T-cell (primary cell): Measurements from ENCODE around the gene PSPH. TPM values are rescaled to one million over a fixed set of nuclear protein-coding genes. Genes with fewer than 3 reads are reported as not detected.
A peak's percentile ranks its signal among the peaks of the same experiment; 100 is the strongest.
"Not testable (repeated sequence)": the region's sequence is repeated elsewhere in the genome, so short reads cannot be mapped to it uniquely, and the experiment has no call there.

Experiments used
- ATAC-seq, 4 experiments: fragments of 200-7000 bp in 3 of 4; fragments of 150-1000 bp in 1 of 4; cut with Tn5 transposase; replicated peaks in 1 of 4; 1 replicate in 3 of 4; 2 replicates in 1 of 4; pipeline ENCODE4 v1.10.0; 2021; ENCODE audit warnings: moderate library complexity in 3 of 4, mild to moderate bottlenecking in 2 of 4, moderate number of reproducible peaks in 1 of 4
- CTCF ChIA-PET, 2 donors: fragments of 300-600 bp; sonication (Branson Sonifier 250); formaldehyde crosslinking; loops; one replicate each; lab custom pipeline; 2022; ENCODE audit warnings: antibody characterized with exemption in 2 of 2; lab: Charles Lee
- POLR2A ChIA-PET, 2 donors: fragments of 300-600 bp; sonication (Branson Sonifier 250); formaldehyde crosslinking; loops; one replicate each; lab custom pipeline; 2022; ENCODE audit warnings: antibody characterized with exemption in 2 of 2; lab: Charles Lee
- DNase-seq, 35 experiments: peaks; one replicate each; pipeline versions ENCODE4 v3.0.0 to v3.0.0-alpha.2; 2013 to 2023
- H3K27ac ChIP-seq: one replicate; pipeline ENCODE4 v1.5.1; 2013; ENCODE audit warnings: low read length
- H3K27me3 ChIP-seq, 2 experiments: replicated peaks in 1 of 2; 1 replicate in 1 of 2; 2 replicates in 1 of 2; pipeline versions ENCODE4 v1.6.1 to v1.7.0; 2013; ENCODE audit warnings: low read length in 1 of 2, mixed read lengths in 1 of 2; ENCODE audit not compliant: control insufficient read depth in 2 of 2, insufficient read depth in 2 of 2; ENCODE audit errors: extremely low read depth in 1 of 2
- H3K36me3 ChIP-seq, 2 donors: 1 replicate in 1 of 2; 2 replicates in 1 of 2; pipeline versions ENCODE4 v1.6.1 to v1.7.0; 2013; ENCODE audit warnings: low read length in 1 of 2; ENCODE audit not compliant: control insufficient read depth in 2 of 2, insufficient read depth in 1 of 2; ENCODE audit errors: extremely low read depth in 1 of 2
- H3K4me1 ChIP-seq, 2 experiments: 1 replicate in 1 of 2; 2 replicates in 1 of 2; pipeline versions ENCODE4 v1.6.1 to v1.7.0; 2013; ENCODE audit warnings: low read length in 2 of 2, mixed read lengths in 1 of 2; ENCODE audit not compliant: insufficient read depth in 2 of 2, control insufficient read depth in 1 of 2; ENCODE audit errors: extremely low read depth in 1 of 2
- H3K4me3 ChIP-seq, 2 donors: 1 replicate in 1 of 2; 2 replicates in 1 of 2; pipeline versions ENCODE4 v1.5.1 to v1.7.0; 2013; ENCODE audit warnings: mild to moderate bottlenecking in 2 of 2, low read length in 1 of 2, moderate library complexity in 1 of 2; ENCODE audit not compliant: control insufficient read depth in 1 of 2; ENCODE audit errors: extremely low read depth in 1 of 2
- H3K9me3 ChIP-seq: 2 replicates; pipeline ENCODE4 v1.7.0; 2013
- H3K27ac Mint-ChIP-seq, 2 donors: one replicate each; pipeline ENCODE4 v1.8.0; 2020 to 2021; ENCODE audit warnings: mild to moderate bottlenecking in 2 of 2, mixed read lengths in 2 of 2
- H3K27me3 Mint-ChIP-seq, 2 donors: one replicate each; pipeline ENCODE4 v1.8.0; 2021 to 2022; ENCODE audit warnings: mixed read lengths in 2 of 2
- H3K36me3 Mint-ChIP-seq: one replicate; pipeline ENCODE4 v1.8.0; 2021; ENCODE audit warnings: mixed read lengths
- H3K4me1 Mint-ChIP-seq, 3 donors: one replicate each; pipeline ENCODE4 v1.8.0; 2020 to 2022; ENCODE audit warnings: mixed read lengths in 3 of 3, mild to moderate bottlenecking in 1 of 3
- H3K4me3 Mint-ChIP-seq, 3 donors: one replicate each; pipeline ENCODE4 v1.8.0; 2020 to 2022; ENCODE audit warnings: mild to moderate bottlenecking in 3 of 3, mixed read lengths in 3 of 3, moderate library complexity in 3 of 3
- H3K9me3 Mint-ChIP-seq, 3 donors: one replicate each; pipeline ENCODE4 v1.8.0; 2020 to 2022; ENCODE audit warnings: mixed read lengths in 3 of 3
- WGBS: methylation state at CpG from one replicate; pipeline ENCODE4 v1.1.5; 2013; ENCODE audit warnings: missing lambda C conversion rate; ENCODE audit not compliant: insufficient coverage; 5-methylcytosine and 5-hydroxymethylcytosine counted together
- total RNA-seq, 35 experiments: library from RNA in 6 of 35; stranded (reverse) in 6 of 35; fragments of 120-200 nt in 1 of 35; gene quantifications; one replicate each; pipeline versions ENCODE4 v1.2.1 to v1.2.4 and lab custom pipeline; 2013 to 2026

The PSPH gene
- total RNA-seq, 5 donors from 2014 or later (not counting 1 experiment from before 2014, with no cell fraction given): 1.9 to 8.3 (median 5.7) TPM

DNA sequence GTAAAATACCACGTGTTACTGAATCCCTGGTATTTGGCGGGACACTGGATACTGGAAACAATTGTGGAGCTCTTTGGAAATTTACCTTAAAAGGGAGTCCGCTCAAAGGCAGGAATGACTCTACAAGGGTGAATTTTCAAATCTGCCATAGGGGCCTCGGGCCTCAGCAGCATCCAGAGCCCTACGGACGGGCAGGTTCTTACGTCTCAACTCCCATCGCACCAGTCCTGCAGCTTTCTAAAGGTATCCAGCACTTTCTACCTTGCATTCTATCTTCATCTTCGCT lies 248 bp downstream of the PSPH start:
- H3K36me3 ChIP-seq: peaks cover 3 to 25% of the 10 kb centered on the region in 2 donors
- POLR2A ChIA-PET: interaction anchor here (0.6 to 1.1 kb wide), 9 partner anchors 11 to 742 kb away, joined by 3 to 6 read pairs (median 4); partner anchors contain the start of gene CHCHD2 (in 1 of the 2)
- Mint-ChIP-seq H3K4me3 (peak overlapping the region; percentile 87 to 93 (median 92)), H3K9me3 (no peaks in the 10 kb centered on the region), H3K4me1 (peaks cover 38 to 43% (median 39%) of the 10 kb centered on the region in 3 donors), H3K27me3 (no peaks in the 10 kb centered on the region), H3K27ac (peak overlapping the region; percentile 84 to 88), H3K36me3 (peaks cover 11% of the 10 kb centered on the region)
- H3K27ac ChIP-seq: peak overlapping the region; percentile 37
- no peaks in the 10 kb centered on the region for H3K9me3 ChIP-seq
- peak overlapping the region; percentile 70 to 89 for H3K4me3 ChIP-seq
- no peak for DNase-seq
- CTCF ChIA-PET: interaction anchor here (0.6 to 1.4 kb wide), 10 partner anchors 11 to 86 kb away, joined by 3 to 13 read pairs (median 3); partner anchors contain the start of genes CHCHD2 (in 2 of the 2) and SUMF2 (in 1 of the 2)
- whole genome bisulfite sequencing: no CpG with 5 or more reads among the region's 9 CpGs
- peaks cover 11 to 31% of the 10 kb centered on the region in 2 experiments for H3K4me1 ChIP-seq
- ATAC-seq: no peak
- no peaks in the 10 kb centered on the region for H3K27me3 ChIP-seq

DNA sequence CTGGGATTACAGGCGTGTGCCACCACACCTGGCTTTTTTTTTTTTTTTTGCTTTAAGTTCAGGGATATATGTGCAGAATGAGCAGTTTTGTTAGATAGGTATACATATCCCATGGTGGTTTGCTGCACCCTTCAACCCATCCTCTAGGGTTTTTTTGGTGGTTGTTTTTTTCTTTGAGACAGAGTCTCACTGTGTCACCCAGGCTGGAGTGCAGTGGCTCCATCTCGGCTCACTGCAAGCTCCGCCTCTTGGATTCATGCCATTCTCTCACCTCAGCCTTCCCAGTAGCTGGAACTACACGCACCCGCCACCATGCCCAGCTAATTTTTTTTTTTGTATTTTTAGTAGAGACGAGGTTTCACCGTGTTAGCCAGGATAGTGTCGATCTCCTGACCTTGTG lies 2.5 kb downstream of the PSPH start:
- H3K36me3 ChIP-seq, H3K27ac ChIP-seq, H3K9me3 Mint-ChIP-seq, DNase-seq, H3K4me3 Mint-ChIP-seq, ATAC-seq, H3K4me3 ChIP-seq, H3K36me3 Mint-ChIP-seq, H3K27me3 Mint-ChIP-seq, H3K9me3 ChIP-seq, H3K27ac Mint-ChIP-seq, POLR2A ChIA-PET, H3K27me3 ChIP-seq, CTCF ChIA-PET: not testable (repeated sequence)
- H3K4me1 Mint-ChIP-seq: peaks cover 26 to 34% (median 30%) of the 10 kb centered on the region in 3 donors
- no CpG with 5 or more reads among the region's 8 CpGs for WGBS
- H3K4me1 ChIP-seq: peaks cover 11 to 31% of the 10 kb centered on the region in 2 experiments

DNA sequence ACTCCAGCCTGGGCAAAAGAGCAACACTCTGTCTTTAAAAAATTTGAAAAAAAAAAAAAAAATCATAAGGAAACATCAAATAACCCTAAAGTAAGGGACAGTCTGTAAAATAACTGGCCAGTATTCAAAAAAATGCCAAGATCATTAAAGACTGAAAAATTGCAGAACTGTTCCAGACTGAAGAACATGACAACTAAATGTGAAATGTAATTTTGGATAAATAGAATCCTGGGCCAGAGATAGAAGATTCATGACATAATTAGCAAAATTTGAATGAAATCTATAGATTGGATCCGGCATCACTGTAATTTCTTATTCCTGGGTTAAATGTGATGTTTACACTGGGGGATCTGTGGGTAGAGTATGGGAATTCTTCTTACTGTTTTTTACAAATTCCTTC lies 3.0 kb downstream of the PSPH start:
- no peaks in the 10 kb centered on the region for H3K9me3 Mint-ChIP-seq
- no peaks in the 10 kb centered on the region for H3K36me3 Mint-ChIP-seq
- ChIA-PET POLR2A (no interaction called here), CTCF (interaction anchor here in 1 of 2 donors (0.7 kb wide), 1 partner anchor 686 kb away, joined by 6 read pairs; no protein-coding TSS in a partner anchor)
- peaks cover 11 to 28% of the 10 kb centered on the region in 2 experiments for H3K4me1 ChIP-seq
- H3K27me3 ChIP-seq: no peaks in the 10 kb centered on the region
- peaks cover under 1 to 4% of the 10 kb centered on the region in 2 donors for H3K36me3 ChIP-seq
- DNase-seq (no peak), ATAC-seq (no peak)
- no CpG with 5 or more reads among the region's 1 CpG for WGBS
- no peak overlapping the region for H3K27ac Mint-ChIP-seq
- H3K9me3 ChIP-seq: no peaks in the 10 kb centered on the region
- H3K4me3 Mint-ChIP-seq: no peak overlapping the region
- H3K27ac ChIP-seq: no peak overlapping the region
- no peak overlapping the region for H3K4me3 ChIP-seq
- H3K27me3 Mint-ChIP-seq: no peaks in the 10 kb centered on the region
- peaks cover 22 to 29% (median 25%) of the 10 kb centered on the region in 3 donors for H3K4me1 Mint-ChIP-seq

- POLR2A ChIA-PET: interaction anchor here in 1 of 2 donors (0.6 kb wide), 1 partner anchor 8 kb away, joined by 4 read pairs; no protein-coding TSS in a partner anchor
- CTCF ChIA-PET: interaction anchor here in 1 of 2 donors (0.6 to 0.7 kb wide), 2 partner anchors 9 to 685 kb away, joined by 3 to 6 read pairs; no protein-coding TSS in a partner anchor
- H3K4me3 Mint-ChIP-seq: not testable (repeated sequence)
Observed at GRCh38 chr7:56047446-56048116, 3.7 kb downstream of the PSPH start.

DNA sequence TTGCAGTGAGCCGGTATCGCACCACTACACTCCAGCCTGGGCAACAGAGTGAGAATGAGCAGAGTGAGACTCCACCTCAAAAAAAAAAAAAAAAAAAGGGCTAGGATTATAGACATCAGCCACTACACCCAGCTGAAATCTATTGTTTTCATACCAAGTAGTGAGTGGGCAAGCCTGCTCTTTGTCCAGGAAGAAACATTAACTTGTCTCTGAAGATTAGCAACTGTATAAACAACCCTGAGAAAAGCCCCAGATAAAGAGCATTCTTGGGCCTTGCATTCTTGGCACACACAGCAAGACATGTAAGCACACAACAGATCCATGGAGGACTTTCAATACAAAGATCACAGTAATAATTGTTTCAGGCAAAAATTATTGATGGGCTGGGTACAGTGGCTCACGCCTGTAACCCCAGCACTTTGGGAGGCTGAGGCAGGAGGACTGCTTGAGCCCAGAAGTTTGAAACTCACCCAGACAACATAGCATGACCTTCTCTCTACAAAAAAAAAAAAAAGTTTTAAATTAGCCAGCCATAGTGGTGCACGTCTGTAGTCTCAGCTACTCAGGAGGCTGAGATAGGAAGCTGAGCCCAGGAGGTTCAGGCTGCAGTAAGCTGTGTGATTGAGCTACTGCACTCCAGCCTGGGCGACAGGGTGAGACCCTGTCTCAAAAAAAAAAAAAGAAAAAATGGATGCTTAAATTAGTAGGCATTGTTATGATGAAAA lies 4.4 kb downstream of the PSPH start:
- POLR2A ChIA-PET: interaction anchor here in 1 of 2 donors (0.6 kb wide), 1 partner anchor 9 kb away, joined by 4 read pairs; no protein-coding TSS in a partner anchor
- Mint-ChIP-seq H3K36me3 (no peaks in the 10 kb centered on the region), H3K4me1 (peaks cover 12 to 17% (median 15%) of the 10 kb centered on the region in 3 donors), H3K4me3 (no peak overlapping the region), H3K27ac (peak overlapping the region in 1 of 2 donors; percentile 22), H3K9me3 (no peaks in the 10 kb centered on the region), H3K27me3 (no peaks in the 10 kb centered on the region)
- Histone ChIP-seq H3K9me3 (no peaks in the 10 kb centered on the region), H3K4me3 (no peak overlapping the region), H3K27me3 (no peaks in the 10 kb centered on the region), H3K27ac (no peak overlapping the region), H3K36me3 (no peaks in the 10 kb centered on the region), H3K4me1 (peaks cover 3 to 14% of the 10 kb centered on the region in 2 experiments)
- ATAC-seq (no peak), DNase-seq (no peak)
- CTCF ChIA-PET: interaction anchor here in 1 of 2 donors (0.6 kb wide), 1 partner anchor 9 kb away, joined by 3 read pairs; no protein-coding TSS in a partner anchor
- 67% methylated on average over 1 of the region's 5 CpGs for WGBS

More at GRCh38 chr7:56047446-56048116, 3.7 kb downstream of the PSPH start:
- not testable (repeated sequence) for H3K4me3 ChIP-seq, H3K27ac Mint-ChIP-seq, H3K36me3 ChIP-seq, DNase-seq, H3K36me3 Mint-ChIP-seq, ATAC-seq, H3K27ac ChIP-seq, H3K27me3 Mint-ChIP-seq, H3K27me3 ChIP-seq, H3K9me3 Mint-ChIP-seq, H3K9me3 ChIP-seq
- WGBS: 100% methylated on average over 5 of the region's 11 CpGs
- H3K4me1 ChIP-seq: peaks cover 8 to 21% of the 10 kb centered on the region in 2 experiments
- peaks cover 15 to 22% (median 19%) of the 10 kb centered on the region in 3 donors for H3K4me1 Mint-ChIP-seq

DNA sequence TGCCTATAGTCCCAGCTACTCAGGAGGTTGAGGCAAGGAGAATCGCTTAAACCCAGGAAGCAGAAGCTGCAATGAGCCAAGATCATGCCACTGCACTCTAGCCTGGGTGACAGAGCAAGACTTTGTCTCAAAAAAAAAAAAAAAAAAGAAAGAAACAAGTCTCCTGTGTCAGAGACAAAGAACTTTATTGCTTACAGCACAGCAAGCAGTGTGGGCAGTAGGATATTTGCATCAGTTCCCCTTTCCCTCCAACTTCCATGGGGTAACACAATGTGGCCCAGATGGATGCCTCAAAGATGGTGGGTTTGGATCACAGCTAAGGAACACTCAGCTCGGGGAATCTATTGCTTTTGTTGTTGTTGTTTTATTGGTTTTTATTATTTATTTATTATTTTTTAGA lies 5.5 kb downstream of the PSPH start:
- H3K27ac Mint-ChIP-seq, H3K27me3 Mint-ChIP-seq, H3K9me3 ChIP-seq, POLR2A ChIA-PET, H3K36me3 Mint-ChIP-seq, H3K36me3 ChIP-seq, H3K4me3 ChIP-seq, H3K4me1 ChIP-seq, DNase-seq, H3K4me3 Mint-ChIP-seq, ATAC-seq, H3K27ac ChIP-seq, H3K27me3 ChIP-seq, H3K9me3 Mint-ChIP-seq, CTCF ChIA-PET: not testable (repeated sequence)
- WGBS: no CpG with 5 or more reads among the region's 2 CpGs
- H3K4me1 Mint-ChIP-seq: peaks cover 8 to 10% (median 9%) of the 10 kb centered on the region in 3 donors
